Measurements from ENCODE around the gene IYD.
A peak's percentile ranks its signal among the peaks of the same experiment; 100 is the strongest.

IYD gene

GRCh38 chr6:150395388-150396009 is 26.7 kb downstream of the IYD start:
- peak; percentile 50 for DNase-seq

DNA sequence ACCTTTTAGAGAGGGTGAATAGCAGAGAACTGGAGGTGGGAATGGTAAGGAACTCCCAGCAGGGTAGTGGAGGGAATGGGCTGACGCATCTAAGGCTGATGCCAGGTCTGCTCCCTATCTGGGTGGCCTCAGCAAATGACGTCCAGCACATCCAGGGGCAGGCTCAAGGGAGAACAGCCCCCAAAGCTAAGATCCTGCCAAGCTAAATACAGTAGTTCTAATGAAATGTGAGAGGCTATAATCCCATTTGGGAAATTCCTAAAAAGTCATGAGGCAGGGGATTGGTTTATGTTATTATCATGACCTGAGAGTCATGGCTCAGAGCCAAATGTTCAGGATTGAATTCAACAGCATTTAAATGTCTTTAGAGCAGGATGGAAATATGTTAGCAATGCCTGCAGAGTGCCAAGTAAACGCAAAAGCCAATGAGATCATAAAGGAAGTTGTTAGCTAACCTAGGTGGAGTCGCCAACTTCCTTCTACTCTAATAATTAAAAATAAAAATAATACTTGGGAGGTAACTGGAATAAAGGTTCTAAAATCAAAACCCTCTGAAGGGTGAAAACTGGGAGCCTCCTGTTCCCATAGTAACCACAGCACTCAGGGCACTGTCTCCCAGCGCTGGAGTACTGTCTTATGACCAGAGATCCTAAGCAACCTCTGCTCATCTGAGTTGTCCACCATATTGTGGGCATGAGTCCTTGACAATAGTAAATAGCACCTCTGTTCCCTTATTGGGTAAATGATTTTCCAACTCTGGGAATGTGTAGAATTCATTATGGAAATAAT is 34.8 kb downstream of the IYD start:
- no peak for DNase-seq

- DNase-seq, result no peak
These were observed 38.1 kb downstream of the IYD start for GRCh38 chr6:150406948-150407347.

GRCh38 chr6:150408842-150409241 is 40.0 kb downstream of the IYD start:
- DNase-seq, result no peak

DNA sequence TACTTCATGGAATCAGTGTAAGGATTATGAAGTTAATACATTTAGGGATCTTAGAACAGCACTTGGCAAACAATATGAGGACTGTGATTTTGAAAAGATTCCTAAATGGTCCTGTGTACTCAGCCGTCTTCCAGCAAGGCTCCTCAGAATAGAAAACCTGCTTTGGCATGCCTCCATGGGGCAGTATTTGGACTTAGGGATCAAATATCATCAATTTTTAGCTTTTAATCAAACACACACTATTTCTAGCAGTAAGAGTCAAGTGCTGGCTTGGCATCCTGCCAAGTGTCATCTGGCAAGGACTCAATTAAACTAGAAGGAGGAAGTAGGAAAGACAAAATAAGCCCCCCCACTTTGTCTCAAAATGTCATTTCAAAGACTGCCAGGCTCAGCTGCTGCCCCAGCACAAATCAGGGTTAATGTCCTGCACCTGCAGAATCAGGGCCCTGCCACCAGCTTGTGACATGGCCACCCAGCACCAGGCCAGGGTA is 40.8 kb downstream of the IYD start:
- no peak for DNase-seq

GRCh38 chr6:150410399-150410798 is 41.6 kb downstream of the IYD start:
- no peak for DNase-seq

DNA sequence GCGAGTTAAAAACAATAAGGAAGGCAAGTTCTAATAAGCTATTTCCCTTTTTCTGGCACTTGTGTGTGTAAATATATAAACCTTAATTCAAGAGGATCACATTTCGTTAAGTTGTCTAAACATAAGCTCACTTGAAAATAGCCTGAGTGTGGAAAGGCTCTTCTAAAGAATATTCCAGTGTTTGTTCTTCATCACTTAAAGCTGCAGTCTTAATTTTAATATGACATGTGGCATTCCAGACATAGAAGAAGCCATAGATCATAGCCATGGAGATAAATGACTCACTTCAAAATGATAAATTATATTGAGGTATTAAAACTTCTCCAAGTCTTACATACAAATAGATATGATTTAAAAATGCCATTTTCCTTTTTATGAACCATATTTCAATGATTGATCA is 42.1 kb downstream of the IYD start:
- DNase-seq, result no peak

DNA sequence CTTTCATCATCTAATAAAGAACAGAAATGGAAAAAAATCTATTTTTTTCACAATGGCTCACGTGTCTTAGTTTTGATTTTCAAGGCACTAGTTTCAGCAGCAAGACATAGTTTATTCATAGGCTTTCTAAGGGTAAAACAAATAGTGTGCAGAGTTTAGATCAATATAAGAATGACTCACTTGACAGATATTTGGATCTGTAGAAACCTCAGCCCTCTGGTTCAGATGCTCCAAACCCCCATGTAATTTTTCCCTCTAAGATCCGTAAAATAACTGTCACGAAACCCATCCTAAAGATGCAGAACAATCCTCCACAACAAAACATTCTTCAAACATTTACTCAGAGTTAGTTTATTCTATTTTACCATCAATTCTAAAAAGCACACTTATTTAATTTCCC is 43.4 kb downstream of the IYD start:
- no peak for DNase-seq

DNA sequence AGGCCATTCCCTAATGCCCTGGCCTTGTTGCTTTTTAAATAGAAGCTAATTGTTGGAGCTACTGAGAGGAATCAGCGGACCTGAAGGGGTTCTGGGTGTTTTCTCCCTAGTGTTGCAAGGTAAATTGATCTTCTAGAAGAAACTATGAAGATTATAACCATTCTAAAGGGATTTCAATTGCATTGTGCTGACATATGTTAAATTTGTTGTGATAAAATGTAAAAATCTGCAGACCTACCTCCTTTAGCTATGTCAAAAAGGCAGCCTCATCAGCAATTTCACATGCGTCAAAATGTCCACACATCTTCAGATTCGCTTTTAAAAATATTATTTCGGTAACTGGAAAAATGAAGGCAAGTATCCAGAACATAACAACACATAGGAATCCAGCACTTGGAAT is 44.4 kb downstream of the IYD start:
- no peak for DNase-seq

- no peak for DNase-seq
These were observed 45.0 kb downstream of the IYD start for GRCh38 chr6:150413781-150414281.

DNA sequence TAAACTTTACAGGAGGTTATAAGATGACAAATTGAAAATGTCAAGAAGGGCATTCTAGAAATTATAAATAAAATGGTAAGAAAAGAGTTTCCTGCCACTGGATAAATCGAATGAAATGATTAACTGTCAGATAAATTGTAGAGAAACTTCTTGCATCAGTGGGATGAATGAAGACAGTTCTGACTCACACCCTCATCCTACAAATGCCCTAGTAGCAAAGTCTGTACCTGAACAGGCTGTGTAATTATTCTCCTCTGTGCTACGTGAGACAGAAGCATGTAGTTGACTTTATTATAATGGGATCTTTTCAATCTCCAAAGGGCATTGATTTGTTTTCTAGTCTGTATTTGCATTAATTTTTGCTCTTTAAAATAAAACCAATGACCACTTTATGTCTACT is 47.3 kb downstream of the IYD start:
- no peak for DNase-seq

DNA sequence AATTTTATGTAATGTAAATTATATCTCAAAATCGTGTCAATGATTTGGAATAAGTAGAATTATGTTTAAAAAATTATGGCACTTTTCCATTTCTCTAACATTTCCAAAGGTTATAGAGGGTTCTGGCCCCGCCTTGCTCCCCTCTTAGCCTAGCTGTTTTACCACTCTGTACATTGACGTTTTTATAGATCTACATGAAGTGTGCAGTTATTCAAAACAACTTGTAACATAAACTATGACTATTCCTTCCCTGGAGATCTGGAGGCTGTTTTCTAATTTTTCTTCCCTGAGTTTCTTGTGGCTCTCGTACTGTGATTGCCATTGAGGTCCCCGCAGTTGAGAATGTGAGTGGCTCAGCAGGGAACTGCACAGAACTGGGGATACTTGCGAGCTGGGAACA is 48.4 kb downstream of the IYD start:
- no peak for DNase-seq

GRCh38 chr6:150417899-150418826 is 49.4 kb downstream of the IYD start:
- DNase-seq, result peak; percentile 62

- DNase-seq, result peak; percentile 44
These were observed 50.2 kb downstream of the IYD start for GRCh38 chr6:150418827-150419594.

GRCh38 chr6:150420428-150420827 is 51.6 kb downstream of the IYD start:
- DNase-seq, result no peak

DNA sequence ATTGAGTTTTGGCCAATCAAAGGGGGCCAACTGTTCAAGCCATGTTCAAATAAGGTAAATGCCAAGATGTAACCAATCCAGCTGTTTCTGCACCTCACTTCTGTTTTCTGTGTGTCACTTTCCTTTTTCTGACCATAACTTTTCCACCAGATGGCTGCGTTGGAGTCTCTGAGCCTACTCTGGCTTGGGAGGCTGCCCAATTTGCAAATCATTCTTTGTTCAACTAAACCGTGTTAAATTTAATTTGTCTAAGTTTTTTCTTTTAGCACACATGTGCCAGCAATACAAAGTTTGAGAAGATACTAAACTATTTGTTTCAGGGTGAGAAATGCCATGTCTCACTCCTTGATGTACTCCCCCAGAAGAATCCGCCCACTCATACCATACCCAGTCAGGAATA is 52.1 kb downstream of the IYD start:
- DNase-seq, result no peak

DNA sequence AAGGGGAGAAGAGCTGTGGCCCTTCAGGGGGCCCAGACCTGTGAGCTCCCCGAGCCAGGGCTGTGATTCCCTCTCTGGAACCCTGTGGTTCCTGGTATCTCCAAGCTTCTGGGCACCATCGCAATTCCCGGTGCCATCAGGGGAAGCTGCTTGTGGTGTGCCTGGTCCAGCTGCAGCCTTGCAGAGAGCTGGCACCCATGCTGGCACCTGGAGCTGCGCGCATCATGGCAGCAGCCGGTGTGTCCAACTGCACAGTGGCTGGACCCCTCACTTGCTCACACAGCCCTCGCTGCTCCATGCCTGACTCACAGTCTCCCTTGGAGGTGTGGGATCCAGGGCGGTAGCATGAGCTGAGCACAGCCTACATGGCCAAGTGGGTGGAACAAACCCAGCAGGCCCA is 56.7 kb downstream of the IYD start:
- no peak for DNase-seq

- no peak for DNase-seq
These were observed 57.4 kb downstream of the IYD start for GRCh38 chr6:150426198-150426597.

DNA sequence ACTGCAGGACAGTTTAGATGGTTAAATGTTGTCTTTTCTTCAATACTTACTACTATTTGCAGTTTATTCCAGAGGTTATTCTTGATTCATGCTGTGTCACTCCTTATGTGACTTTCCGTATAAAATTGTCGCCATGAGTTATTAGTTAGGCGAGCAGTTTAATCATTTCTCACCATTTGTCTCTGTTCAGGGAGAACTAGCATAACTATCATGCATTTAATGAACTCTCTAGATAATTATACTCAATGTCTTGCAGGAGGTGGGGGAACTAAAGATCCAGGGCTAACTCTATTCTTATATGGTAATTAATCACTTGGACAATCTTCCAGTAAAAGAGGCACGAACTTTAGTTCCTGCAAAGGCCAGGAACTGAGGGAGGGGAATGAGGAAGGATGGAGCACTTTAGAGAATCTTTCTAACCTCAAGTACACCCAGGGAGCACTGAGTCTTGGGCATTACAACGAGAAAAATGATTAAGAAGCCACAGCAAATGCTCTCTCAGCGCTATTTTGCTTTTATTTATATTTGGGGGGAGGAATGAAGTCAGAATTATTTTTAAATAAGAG is 58.3 kb downstream of the IYD start:
- no peak for DNase-seq

DNA sequence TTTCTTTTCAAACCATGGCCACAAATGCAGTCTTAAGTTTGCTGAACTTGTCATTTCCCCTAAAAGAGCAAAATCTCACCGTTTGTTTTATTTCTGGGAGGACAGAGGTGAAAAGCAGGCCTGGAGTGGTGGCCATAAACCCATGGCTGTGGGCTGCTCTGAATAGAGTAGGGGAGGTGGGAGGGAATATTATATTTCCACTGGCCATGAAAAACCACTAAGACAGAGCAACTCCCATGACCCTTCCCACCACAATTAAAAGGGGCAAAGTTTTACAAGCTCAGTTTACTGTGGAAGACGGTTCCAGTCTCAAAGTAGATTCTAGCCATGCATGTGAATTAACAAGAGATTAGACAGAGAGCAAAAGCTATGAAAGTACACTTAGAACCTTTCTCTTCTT is 59.0 kb downstream of the IYD start:
- no peak for DNase-seq

- no peak for DNase-seq
These were observed 62.0 kb downstream of the IYD start for GRCh38 chr6:150430815-150431214.

DNA sequence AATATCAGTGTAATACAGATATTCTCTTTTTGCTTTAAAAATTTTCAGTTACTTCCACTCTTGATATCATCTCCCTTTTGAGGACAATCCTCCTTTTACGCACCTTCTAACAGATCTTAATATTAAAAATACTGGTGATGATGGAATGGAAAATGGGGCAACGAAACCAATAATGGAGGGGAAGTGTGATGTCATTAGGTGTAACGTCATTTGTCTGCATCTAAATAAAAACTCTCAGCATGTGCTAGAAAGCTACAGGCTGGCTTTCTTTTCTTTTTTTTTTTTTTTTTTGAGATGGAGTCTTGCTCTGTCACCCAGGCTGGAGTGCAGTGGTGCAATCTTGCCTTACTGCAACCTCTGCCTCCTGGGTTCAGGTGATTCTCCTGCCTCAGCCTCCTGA is 66.5 kb downstream of the IYD start:
- DNase-seq, result no peak
